HL-60/S4 treated with retinoic acid at 250 ng/mL for 4 days and 3 days (cell line): ENCODE results near the gene SLC35A2.

Experiments
- in situ Hi-C: fragments of 300-500 bp; cut with MboI; formaldehyde crosslinking; loops from 2 replicates; pipeline ENCODE4 v1.7.0; 2022; ENCODE audit warnings: low sequenced_read_pairs

Gene SLC35A2

DNA sequence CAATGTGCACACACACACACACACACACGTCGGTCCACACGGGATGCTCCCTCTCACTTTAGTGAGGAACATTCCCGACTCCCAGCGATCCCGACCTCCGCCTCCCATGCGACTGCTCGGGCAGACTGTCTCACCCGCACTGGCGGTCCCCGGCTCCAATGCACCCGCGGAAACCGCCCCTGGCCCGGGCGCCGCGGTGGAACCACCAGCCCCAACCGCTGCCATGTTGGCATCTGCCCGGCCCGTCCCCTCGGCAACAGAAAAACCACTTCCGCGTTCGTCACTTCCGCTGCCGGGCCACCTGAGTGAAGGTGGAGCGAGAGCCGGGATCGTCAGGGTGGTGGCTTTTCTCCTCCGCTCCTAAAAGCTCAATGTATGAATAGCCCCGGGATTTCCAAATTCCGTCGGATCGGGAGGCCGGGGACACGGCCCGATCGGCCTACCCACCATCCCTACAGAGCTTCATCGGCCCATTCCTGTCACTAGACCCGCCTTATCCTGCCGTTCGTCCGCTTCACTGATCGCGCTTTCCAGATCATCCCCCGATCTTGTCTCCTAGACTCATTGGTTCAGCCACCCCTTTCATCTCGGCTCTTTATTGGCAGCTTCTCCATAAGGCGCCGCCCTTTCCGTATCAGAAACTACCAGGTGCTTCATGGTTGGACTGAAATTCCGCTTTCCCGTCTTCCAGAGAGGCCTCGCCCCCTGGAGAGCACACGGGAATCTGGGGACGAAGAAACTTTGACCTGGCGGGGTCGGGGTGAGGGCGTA, at the start of gene SLC35A2:
SLC35A2 (minus strand) TSS at position 235 of the 771 bp plus-strand sequence; CDS start at position 225, 10 bp downstream.
- in situ Hi-C loops, result no loop called here

- in situ Hi-C loops, result no loop called here
Observed at GRCh38 chrX:48960291-48960690, 48.8 kb upstream of the SLC35A2 start.

- in situ Hi-C loops, result no loop called here
Observed at GRCh38 chrX:48958635-48959094, 47.2 kb upstream of the SLC35A2 start.

DNA sequence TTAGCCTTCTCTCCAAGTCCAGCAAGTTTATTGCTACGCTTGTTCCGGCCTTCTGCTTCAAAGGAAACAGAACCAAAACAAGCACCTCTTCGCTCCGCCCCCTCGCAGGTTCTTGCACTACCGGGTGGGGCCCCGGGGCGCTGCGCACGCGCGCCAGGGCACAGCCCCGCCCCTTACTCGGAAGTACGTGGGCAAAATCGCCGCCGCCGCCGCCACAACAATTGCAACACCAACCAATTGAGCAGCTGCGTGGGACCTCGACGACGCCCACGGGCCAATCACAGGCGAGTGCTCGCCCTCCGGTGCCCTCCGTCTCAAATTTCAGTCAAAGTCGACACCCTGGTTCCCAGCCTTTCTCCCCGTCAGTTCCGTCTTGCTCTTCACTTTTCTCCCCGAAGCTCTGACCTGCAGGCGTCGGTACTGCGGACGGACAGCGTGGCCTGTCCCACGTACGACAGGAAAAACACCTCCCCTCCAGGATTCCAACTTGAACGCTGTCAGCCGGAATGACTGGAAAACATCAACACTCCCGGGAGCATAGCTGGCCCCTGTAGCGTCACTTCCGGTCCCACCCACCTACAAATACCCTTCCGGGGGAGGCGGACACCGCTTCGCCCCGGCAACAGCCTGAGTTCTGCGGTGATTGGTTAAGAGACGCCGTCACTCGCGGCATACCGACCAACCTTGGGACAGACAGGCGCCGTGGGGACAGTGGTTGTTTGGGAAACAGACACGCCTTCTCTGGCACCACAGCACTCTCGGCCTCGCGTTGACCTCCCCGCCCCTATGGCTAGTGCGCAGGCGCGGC, 46.6 kb upstream of the SLC35A2 start:
- in situ Hi-C loops, result no loop called here

DNA sequence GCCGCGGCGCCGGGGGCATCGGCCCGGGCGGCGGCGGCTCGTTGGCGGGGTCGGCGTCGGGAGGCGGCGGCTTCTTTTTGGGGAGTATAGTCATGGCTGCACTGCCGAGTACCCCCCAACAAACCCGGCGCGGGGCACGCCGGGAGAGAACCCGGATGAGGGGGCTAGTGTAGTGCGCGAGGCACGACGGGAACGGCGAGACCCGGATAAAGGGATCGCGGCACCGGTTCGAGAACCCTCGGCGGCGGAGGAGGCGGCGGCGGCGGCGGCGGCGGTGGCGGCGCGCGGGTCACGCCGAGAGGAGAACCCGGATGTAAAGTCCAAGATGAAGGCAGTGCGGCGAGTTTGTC, 46.0 kb upstream of the SLC35A2 start, which contains the start of gene OTUD5:
OTUD5 (minus strand) TSS at position 131 of the 350 bp plus-strand sequence; CDS start at position 94, 37 bp downstream.
- in situ Hi-C loops, result no loop called here

DNA sequence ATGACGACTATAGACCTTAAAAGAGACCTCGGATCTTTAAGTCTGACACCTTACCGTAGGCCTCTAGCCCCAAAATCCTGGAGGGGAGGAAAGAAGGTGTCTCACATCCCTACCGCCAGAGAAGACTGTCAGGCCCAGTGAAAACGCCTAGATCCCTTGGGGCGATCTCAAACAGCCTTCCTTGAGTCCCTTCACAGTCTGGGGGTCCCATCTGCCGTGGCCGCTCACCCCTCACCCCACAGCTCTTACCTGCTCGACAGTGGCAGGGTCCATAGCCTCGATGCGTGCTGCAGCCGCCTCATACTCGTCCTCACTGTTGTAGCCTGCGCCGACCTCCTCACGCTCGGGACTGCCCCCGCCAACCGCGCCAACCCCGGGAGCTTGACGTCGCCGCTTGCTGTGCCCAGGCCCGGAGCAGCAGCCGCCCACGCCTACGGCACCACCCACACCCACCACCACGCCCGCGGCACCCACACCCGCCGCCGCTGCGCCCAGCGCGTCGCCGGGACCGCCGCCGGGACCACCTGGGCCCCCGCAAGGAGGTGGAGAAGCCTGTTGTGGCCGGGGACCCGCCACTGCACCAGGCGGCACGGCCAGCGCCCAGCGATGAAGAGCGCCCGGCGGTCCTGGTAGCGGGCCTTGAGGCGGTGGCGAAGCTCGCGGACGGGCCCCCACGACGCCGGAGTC, 45.4 kb upstream of the SLC35A2 start:
- in situ Hi-C loops, result no loop called here

DNA sequence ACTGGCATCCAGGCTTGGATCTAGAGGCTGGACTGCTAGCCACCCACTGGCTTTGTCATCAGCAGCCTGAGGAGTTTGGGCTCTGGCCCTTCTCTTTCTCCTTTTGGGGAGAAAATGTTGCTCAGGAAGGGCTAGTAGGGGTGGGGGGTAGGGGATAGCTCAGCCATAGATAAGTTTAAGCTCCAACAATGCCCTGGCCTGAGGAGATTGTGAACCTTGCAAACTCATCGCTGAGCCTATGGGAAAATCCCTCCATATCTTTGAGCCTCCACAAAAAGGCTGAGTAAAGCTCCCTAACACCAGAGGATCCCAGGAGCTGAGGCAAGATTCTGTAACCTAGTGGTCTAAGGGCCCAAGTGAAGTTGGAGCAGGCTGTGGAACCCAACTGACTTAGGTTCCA, 37.1 kb upstream of the SLC35A2 start:
- in situ Hi-C loops, result no loop called here

- in situ Hi-C loops, result no loop called here
Observed at GRCh38 chrX:48945517-48946348, 34.3 kb upstream of the SLC35A2 start.

DNA sequence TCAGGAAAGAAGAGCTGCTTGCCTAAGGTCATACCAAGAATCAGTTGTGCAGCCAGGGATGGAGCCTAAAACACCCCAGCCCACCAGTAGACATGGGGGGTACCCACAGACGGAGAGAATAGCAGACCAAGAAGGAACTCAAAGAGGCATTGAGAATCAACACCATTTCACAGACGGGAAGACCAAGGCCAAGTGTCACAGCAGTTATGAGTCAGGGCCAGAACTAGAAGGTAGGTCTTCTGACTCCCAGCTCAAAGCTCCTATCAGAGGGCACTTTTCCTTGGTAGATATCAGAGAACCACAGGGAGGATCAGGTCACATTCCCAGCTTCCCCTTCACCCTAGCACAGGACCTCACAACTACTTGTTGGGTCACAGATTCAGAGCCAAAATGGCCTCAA, 31.4 kb upstream of the SLC35A2 start:
- in situ Hi-C loops, result no loop called here

DNA sequence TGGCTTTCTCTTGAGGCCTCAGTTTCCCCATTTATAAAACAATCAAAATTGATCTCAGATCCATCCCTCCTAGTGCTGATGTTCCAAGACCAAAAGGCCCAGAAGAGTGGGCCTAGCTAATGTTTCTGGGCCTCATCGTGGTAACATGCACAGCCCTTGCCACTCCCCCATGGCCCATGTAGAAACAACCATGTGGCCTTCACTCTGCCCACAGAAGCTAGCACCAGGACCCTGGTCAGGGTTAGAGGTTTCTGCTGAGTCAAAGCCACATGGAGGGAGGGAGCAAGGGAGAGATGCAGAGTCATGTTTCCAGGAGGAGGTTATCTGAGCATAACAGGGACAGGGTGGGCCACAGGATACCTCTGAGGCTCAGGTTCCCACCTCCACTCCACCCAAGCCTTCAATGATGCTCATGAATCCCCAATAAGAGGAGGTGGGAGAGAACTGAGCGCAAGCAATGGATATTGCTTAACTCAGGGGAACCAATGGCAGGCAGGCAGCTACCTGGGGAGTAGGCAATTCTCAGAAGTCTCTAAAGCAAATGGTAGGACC, 29.0 kb upstream of the SLC35A2 start:
- in situ Hi-C loops, result no loop called here

- in situ Hi-C loops, result no loop called here
Observed at GRCh38 chrX:48939524-48940228, 28.2 kb upstream of the SLC35A2 start.

DNA sequence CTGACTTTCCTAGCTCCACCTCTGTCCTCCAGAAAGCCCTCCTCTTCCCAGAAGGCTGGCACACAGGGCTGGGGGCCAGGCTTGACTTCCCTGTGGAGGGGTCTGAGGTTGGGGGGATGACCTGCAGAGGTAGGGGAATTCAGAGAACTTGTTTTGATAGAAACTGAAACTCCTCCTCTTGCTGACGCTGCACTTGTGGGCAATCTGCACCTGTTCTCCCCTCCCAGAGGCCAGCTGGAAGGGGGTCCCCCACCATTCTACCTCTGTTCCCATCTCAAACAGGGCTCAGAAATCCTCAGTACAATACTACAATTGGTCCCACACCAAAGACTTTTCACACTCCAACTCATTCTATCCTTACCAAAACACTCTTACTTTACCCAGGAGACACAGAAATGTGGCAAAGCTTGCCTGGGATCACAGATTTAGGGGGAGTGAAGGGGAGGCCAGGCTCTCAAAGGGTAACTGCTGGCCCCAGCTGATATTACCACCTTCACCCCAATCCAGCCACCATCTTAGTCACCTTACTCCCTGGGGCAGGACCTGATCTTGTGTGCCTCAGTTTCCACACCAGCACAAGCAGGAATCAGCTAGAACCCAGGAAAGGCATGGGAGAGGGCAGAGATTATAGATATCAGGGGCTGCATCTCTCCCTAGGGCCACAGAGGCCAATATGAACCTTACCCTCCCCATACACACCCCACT, 27.4 kb upstream of the SLC35A2 start:
- in situ Hi-C loops, result no loop called here

DNA sequence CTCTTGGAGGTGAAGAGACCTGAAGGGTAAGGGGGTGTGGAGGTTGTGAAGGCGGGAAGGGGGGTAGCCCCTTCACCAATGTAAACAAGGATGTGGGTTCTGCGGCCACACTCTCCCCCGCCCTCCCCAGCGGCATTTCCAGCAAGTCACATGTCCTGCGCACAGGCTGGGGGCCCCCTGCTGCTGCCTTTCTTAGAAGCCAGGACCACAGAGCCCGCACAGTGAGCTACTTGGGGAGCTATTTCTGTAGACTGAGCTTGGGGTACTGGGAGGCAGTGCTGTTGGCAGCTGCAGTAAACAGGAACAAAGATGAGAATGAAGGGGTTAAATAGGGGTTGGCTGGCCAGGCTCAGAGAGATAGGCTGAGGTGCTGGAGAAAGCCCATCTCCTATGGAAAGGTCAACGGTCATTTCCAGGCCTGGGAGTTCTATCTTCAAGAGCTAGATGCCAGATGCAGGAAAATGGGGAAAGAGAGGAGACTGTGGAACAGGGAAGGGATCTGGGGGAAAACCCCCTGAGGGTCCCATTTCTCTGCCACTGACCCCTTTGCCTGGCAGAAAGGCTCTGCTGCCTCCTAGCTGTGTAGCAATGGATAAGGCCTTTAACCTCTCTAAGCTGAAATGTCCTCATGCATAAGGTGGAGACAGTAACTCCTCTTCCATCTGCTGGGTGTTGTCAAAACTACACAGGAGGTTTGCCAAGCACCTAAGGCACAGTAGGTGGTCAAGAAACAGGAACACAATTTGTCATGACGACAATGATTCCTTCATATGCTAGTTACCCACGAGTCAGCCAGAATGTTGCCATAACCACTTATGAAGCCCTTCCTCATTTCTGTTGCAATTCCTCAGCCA, 25.8 kb upstream of the SLC35A2 start:
- in situ Hi-C loops, result no loop called here

- in situ Hi-C loops, result no loop called here
Observed at GRCh38 chrX:48936429-48937053, 25.1 kb upstream of the SLC35A2 start.

DNA sequence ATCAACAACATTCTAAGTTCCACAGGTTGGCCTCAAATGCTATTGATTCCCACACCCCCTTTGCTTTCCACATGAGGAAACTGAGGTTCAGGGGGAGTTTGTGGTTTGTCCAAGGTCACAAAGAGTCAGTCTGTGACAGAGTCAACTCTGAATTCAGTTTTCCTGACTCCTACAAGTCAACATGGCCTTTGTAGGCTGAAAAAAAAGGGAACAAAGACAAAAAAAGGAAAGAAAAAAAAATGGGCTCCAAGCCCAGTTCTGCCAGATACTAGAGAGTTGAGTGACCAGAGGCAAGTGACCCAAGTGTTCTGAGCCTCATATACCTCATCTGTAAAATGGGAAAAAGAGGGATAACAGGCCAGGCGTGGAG, 23.8 kb upstream of the SLC35A2 start:
- in situ Hi-C loops, result no loop called here

DNA sequence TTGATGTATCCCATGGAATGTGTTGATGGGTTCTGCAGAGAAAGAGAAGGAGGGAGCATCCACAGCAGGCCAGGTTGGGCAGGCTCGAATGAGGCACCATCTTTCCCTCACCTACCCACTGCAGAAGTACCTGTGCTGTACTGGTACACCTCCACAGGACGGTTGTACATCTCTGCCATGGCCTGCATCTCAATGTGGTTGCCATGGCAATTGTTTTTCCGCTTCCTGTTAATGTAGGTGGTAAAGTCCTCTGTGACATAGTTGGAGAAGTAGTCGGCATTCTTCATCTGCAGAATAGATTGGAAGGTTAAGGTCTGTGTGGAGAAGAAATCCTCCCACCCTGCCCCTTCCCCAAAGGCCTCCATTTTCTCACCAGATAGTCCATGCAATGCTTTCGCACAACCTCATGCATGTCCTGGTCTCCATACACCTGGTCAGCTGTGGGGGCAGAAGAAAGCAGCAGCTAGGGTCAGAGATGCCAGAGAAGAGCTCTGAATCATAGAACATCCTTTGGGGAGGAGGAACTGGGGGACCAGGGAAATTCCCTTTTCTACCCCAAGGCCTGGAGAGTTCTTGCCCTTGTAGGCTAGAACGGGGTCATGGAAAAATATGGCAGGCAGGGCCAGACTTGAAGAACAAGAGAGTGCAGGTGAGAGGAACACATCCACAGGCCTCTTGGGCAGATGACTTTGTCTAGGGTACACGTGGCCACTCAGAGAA, 23.3 kb upstream of the SLC35A2 start:
- in situ Hi-C loops, result no loop called here

GRCh38 chrX:48933757-48934156, 22.3 kb upstream of the SLC35A2 start:
- in situ Hi-C loops, result no loop called here
